SIG-M5 treated with dmso at 0.1 percent for 504 hours (cell line): ENCODE data around the gene LSM14B.
"Not testable (repeated sequence)": the region's sequence is repeated elsewhere in the genome, so short reads cannot be mapped to it uniquely, and the experiment has no call there.

Source experiments
- DNase-seq: peaks from one replicate; lab custom pipeline; 2025; ENCODE audit not compliant: unreplicated experiment; lab: John Stamatoyannopoulos, UW

The LSM14B gene

DNA sequence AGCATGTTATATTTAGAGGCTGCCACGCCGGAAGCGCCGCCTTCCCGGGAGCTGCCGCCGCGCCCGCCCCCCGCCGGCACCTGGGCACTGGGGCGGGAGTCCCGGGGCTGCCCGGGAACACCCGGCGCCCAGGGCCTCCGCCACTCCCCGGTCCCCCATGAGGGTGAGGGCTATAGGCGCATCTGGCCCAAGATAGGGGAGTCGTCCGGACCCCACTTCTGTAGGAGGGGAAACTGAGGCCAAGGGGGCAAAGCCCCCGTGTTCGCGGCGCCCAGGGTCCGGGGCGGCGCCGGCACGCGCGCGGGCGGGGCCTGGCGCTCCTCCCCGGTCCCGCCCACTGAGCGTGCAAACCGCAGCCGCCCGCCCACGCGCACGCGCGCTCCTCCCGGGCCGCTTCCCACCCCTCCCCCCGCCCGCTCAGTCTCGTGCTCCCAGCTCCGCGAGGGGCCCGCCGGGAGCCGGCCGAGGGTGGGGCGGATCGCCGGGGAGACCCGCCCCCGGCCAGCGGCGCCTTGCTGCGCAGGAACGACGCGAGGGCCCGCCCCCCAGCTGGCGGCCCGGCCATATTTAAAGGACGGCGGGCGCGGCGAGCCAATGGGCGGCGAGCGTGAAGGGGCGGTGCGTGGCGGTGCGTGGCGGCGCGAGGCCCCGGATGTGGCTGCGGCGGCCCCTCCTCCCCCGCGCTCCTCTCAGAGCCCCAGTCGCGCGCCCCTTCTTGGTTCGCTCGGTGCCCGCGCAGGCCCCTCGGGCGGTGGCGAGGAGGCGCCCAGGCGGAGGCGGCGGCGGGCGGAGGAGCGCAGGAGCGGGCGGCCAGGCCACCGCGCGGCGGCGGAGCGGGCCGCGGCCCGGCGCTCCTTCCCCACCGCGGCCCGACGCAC is at the start of gene LSM14B:
TSS of gene LSM14B (plus strand) at position 700 of the 878 bp plus-strand sequence. CDS start 192 bp downstream, outside the sequence.
- DNase-seq = peak; percentile 95

DNA sequence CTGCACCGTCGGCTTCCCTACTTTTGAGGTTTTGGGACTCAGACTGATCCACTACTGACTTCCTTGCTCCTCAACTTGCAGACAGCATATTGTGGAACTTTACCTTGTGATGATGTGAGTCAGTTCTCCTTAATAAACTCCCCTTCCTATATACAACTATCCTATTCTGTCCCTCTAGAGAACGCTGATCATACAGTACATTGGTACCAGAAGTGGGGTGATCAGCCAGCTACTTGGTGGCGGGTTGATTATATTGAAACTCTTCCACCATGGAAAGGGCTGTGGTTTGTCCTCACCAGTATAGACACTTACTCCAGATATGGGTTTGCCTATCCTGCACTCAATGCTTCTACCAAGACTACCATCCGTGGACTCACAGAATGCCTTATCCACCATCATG is 49.0 kb upstream of the LSM14B start:
- no peak for DNase-seq

DNA sequence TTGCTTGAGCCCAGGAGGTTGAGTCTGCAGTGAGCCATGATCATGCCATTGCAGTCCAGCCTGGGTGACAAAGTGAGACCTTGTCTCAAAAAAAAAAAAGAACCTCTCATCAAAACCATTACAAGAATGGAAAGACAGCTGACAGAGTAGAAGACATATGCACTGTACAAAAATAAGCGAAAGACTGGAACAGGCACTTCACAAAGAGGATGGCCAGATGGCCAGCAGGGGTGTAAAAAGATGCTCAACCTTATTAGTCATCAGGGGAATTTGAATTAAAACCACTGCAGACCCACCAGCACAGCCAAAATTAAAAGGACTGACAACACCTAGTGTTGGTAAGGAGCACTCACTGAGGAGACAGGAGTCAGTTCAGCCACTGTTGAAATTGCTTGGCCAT is 43.1 kb upstream of the LSM14B start:
- no peak for DNase-seq

DNA sequence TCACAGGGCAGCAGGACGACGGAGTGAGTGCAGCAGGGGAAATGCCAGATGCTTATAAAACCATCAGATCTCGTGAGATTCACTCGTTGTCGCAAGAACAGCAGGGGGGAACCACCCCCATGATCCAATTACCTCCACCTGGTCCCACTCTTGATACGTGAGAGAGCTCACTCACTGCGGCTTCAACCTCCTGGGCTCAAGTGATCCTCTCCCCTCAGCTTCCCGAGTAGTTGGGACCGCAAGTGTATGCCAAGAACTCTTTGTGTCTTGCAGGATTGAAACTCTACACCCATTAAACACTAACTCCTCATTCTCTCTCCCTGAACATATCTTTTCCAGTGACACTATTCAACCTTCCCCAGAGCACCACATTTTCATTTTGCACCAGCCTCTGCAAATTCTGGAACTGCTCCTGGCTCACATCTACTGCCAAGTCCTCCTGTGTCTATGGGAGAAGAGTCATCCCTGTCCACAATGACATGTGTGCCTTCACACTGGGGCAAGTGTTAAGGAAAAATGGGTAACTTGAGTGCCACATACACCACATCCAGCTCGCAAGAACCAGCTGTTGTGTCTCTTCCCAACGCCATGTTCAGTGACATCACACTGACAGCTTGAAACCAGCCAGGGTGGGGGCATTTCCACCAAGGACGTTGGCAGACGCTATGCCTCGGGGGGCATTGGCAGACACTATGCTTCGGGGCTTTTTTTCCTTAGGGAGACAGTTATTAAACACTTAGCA is 41.9 kb upstream of the LSM14B start:
- no peak for DNase-seq

DNA sequence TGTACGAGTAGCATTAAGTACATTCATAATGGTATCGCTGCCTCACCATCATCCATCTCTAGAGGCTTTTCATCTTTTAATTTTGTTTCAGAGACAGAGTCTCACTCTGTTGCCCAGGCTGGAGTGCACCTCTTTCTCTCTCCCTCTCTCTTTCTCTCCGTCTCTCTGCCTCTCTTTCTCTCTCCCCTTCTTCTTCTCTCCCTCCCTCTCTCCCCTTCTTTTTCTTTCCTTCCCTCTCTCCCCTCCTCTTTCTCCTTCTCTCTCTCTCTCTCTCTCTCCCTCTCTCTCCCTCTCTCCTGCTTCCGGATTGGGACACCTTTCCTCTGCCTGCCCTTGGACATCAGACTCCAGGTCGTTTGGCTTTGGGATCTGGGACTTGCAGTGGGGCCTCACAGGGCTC is 39.0 kb upstream of the LSM14B start:
- DNase-seq = no peak

DNA sequence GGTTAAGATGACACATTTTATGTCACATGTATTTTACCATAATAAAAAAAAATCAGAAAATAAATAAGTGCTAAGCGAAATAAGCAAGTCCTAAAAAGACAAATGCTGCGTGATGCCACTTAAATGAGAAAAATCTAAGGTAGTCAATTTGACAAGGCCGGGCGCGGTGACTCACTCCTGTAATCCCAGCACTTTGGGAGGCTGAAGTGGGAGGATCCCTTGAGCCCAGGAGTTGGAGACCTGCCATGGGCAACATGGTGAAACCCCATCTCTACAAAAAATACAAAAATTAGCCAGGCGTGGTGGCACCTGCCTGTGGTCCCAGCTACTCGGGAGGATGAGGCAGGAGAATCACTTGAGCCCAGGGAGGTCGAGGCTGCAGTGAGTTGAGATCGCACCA is 38.1 kb upstream of the LSM14B start:
- DNase-seq = not testable (repeated sequence)

DNA sequence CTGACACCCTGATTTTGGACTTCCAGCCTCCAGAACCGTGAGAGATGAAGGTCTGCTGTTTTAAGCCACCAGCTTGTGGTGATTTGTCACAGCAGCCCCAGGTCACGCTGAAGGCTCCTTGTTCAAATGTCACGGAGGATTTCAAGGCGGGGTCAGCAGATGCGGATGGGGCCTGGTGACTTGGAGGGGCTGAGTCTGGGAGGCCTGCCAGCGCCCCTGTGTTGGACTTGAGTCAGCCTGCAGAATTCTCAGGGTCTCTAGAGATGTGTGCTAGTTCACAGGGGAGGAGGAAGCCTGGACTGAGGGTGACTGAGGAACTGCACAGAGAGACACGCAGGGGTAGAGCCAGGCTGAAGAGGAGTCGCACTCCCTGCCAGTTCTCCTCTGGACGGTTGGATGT is 37.1 kb upstream of the LSM14B start:
- DNase-seq = no peak

DNA sequence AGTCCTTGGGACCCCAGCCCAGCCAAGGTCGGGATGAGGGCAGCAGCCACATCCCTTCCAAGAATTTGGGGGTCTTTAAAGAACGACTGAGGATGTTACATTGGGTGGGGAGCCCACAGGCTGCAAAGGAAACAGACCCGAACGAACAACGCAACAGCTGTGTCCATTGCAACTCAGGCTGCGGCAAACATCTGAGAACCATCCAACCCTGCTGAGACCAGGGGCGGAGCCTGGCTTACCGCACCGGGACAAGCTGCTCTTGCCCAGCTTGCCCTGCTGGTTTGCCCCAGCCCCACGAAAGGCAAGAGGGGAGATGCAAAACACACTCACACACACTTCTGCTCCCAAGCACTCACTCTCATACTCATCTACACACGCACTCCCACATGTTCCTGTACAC is 35.0 kb upstream of the LSM14B start:
- DNase-seq = no peak

DNA sequence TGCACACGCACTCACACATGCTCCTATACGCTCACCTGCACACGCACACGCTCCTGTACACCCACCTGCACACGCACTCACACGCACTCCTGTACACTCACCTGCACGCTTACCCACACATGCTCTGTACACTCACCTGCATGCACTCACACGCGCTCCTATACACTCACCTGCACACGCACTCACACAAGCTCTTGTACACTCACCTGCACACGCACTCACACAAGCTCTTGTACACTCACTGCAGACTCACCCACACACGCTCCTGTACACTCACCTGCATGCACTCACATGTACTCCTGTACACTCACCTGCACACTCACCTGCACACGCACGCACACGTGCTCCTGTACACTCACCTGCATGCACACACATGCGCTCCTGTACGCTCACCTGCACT is 34.6 kb upstream of the LSM14B start:
- DNase-seq = no peak

DNA sequence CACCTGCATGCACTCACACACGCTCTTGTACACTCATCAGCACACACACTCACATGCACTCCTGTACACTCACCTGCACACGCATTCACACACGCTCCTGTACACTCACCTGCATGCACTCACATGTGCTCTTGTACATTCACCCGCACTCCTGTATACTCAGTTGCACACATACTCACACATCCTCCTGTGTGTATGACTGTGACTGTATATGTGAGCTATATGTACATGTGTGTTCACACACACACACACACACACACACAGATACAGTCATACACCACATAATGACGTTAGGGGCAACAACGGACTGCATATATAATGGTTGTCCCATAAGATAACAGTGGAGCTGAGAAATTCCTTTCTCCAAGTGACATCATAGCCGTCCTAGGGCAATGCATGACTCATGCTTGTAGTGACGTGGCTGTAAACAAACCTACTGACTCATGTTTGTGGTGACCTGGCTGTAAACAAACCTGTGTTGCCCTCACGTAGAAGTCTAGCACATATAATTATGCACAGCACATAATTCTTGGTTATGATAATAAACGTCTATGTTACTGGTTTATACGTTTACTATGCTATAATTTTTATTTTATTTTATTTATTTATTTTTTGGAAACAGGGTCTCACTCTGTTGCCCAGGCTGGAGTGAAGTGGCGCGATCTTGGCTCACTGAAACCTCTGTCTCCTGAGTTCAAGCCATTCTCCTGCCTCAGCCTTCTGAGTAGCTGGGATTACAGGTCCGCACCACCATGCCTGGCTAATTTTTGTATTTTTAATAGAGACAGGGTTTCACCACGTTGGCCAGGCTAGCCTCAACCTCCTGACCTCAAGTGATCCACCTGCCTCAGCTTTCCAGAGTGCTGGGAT is 33.8 kb upstream of the LSM14B start:
- peak; percentile 83 for DNase-seq

DNA sequence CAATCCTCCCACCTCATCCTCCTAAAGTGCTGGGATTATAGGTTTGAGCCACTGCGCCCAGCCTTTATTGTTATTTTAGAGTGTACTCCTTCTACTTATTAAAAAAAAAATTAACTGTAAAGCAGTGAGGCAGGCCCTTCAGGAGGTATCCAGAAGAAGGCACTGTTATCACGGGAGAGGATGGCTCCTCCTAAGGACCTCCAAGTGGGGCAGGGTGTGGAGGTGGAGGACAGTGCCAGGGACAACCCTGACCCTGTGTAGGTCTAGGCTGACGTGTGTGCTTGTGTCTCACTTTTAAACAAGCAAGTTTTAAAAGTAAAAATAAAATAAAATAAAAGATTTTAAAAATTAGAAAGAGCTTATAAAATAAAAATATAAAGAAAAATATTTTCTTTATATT is 32.9 kb upstream of the LSM14B start:
- no peak for DNase-seq

DNA sequence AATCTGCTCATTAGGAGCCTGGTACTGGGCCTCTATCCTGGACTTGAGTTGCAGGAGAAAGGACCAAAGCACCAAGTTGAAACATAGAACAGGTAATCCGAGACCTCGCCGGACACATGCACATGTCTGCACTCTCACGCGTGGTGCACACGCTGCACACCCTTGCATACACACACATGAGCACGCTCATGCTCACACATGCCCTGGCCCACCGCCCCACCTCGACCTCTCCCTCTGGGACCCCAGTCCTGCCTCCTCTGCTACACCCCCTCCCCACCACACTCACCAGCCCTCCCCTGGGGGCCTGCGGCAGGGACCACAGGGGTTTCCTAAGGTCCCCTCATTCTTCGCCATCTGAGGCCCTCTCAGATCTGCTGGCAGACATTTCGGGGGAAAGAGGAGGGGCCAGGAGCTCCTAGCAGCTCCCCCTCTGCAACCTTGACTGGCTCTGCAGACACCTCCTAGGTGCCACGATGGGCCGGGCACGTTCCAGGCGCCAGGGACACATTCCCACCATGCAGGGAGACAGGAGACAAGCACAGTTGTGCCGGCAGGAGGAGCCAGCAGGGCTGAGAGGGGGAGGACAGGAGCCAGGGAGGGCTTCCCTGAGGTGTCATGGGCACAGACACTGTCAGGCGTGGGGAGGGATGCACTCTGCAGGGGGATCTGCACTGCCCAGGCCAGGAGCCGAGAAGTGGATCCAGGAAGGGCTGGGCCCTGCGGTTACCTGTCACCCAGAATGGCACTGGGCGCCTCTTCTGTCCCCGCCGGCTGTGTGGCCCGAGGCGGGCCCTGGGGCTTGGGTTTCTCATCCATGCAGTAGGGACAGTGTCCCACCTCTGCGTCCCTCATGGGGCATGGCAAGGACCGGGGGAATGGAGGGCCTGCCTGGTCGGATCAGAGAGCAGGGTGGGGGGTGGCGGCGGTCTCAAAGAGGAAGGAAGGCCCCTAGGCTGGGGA is 25.6 kb upstream of the LSM14B start:
- DNase-seq = no peak

DNA sequence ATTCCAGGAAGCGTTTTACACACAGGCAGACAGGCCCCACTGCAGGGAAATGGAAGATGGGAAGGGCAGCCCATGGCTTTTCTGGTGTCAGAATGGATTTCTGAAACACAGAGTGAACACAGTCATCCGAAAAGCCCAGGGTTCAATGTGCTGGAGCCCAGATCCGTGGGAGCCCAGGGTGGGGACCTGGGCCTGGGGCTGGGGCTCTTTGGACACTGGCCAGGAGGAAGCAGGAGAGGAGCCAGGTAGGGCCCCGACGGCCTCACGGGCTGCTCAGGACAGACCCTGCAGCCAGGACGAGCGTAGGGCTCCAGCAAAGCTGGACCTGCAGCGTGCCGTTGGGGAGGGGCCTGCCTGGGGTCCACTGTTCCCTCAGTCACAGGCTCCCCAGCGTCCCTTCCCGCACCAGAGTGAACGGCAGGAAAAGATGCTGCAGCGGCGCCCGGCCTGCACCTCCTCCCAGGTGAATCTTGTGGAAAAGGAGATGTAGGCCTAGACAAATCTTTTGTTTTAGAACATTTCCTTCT is 24.3 kb upstream of the LSM14B start:
- DNase-seq = no peak

DNA sequence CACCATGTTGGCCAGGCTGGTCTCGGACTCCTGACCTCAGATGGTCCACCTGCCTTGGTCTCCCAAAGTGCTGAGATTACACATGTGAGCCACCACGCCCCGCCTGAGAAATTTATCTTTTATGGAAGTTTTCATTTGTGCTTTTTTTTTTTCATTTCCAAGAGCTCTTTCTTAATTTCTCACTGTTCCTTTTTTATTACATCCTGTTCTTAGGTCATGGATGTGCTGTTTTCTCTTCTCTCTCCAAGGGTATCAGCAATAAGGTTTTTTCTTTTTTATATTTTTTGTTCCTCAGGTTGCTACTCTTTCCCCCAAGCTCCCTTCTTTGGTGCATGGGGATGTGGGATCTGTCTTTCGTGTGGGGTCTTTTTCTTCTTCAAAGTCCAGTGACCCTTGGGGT is 21.2 kb upstream of the LSM14B start:
- no peak for DNase-seq

DNA sequence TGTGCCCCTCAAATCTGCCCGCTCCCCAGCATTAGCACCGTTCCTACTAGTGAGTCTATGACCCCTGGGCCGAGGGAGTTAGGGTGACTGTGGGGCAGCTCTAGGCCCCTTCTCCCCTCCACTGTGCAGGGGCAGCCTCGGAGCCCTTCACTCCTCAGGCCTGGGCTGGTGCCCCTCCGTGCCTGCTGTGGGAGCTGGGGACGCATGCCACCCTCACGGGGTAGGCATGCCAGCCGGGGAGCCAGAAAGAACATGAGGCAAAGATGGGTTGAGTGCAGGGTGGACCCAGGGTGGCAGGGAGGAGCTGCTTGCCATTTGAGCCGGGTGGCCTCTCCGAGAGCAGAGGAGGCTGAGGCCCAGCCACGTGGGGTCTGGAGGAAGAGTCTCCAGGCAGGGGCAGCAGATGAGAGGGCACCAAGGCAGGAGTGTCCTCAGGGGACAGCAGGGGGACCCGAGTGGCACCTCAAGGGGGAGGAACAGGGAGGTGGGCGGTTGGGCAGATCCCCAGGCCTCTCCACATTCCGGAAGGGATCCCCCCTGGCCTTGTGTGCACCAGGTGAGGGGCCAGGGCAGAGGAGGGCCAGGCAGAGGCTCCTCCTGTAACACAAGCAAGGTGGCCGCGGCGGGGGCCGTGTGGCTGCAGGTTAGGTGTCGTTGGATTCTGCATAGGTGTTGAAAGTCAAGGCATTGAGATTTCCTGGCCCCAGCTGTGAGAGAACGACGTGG is 18.6 kb upstream of the LSM14B start:
- no peak for DNase-seq

DNA sequence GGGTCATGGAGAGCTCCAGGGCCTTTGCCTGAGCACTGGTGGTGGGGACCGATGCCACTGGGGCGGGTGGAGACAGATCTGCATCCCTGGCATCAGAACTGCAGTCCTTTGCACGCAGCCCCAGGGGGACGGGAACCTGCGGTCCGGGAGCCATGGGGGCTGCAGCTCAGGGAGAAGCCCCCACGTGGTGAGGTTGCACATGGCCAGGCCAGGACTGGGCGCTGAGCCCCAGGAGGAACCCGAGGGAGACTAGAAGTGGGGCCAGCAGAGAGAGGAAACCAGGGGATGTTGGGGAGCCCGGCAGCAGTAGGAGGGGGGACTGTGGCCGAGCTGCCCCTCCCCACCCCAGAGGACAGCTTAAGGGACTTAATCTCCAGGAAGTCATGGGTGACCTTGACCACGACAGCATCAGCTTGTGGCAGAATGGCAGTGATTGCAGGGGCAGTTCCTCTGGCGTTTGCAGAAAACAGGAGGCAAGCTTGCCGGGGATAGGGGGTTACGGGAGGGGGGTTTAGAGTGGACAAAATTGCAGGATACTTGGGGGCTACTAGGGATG is 18.0 kb upstream of the LSM14B start:
- no peak for DNase-seq

DNA sequence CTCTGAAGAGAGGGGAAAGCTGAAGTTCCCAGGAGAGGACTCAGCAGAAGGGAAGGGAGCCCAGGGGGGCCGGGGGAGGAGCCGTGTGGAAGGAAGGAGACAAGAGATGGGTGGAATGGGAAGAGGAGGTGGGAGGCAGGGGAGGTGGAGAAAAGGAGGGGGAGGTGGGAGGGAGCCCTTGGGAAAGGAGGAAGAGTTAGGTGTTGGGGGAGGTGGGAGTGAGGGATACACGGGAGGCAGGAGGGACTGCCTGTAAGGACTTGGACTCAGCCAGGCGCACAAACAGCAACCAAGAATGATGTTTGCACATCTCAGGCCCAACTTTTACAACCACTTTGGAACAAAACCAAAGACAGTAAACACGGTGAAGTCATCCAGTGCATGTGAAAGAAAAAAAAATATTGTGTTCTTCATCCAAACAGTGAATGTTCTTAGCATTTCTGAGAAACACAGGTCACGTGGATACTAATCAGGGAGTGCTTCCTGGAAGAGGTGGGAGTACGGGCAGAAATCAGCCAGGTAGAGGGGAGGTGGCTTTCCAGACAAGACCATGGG is 17.4 kb upstream of the LSM14B start:
- no peak for DNase-seq

DNA sequence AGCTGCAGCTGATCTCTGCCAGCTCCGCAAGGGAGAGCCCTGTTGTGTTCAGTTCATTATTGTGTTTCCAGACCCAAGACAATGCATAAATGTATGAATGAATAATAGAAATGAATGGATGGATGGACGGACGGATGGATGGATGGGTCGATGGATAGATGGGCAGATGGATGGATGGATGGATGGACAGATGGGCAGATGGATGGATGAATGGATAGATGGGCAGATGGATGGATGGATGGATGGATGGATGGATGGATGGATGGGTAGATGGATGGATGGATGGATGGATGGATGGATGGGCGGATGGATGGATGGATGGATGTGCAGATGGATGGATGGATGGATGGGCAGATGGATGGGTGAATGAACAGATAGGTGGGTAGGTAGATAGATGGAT is 16.7 kb upstream of the LSM14B start:
- no peak for DNase-seq

DNA sequence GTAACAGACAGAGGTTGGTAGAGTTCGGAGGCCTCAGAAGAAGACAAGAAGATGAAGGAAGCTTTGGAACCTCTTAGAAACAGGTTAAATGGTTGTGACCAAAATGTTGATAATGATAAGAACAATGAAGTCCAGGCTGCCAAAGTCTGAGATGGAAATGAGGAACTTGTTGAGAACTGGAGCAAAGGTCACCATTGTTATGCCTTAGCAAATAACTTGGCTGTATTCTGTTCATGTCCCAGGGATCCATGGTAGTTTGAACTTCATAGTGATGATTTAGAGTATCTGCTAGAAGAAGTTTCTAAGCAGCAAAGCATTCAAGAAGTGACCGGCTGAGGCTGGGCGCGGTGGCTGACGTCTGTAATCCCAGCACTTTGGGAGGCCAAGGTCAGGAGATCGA is 11.1 kb upstream of the LSM14B start:
- no peak for DNase-seq
